ENCODE results near the gene VPS37D.
"Not testable (repeated sequence)": the region's sequence is repeated elsewhere in the genome, so short reads cannot be mapped to it uniquely, and the experiment has no call there.

VPS37D gene

GRCh38 chr7:73646785-73647724 lies 20.6 kb upstream of the VPS37D start:
- DNase-seq, result no peak

- peak; percentile 35 for DNase-seq
These were observed 19.7 kb upstream of the VPS37D start for GRCh38 chr7:73647725-73648592.

DNA sequence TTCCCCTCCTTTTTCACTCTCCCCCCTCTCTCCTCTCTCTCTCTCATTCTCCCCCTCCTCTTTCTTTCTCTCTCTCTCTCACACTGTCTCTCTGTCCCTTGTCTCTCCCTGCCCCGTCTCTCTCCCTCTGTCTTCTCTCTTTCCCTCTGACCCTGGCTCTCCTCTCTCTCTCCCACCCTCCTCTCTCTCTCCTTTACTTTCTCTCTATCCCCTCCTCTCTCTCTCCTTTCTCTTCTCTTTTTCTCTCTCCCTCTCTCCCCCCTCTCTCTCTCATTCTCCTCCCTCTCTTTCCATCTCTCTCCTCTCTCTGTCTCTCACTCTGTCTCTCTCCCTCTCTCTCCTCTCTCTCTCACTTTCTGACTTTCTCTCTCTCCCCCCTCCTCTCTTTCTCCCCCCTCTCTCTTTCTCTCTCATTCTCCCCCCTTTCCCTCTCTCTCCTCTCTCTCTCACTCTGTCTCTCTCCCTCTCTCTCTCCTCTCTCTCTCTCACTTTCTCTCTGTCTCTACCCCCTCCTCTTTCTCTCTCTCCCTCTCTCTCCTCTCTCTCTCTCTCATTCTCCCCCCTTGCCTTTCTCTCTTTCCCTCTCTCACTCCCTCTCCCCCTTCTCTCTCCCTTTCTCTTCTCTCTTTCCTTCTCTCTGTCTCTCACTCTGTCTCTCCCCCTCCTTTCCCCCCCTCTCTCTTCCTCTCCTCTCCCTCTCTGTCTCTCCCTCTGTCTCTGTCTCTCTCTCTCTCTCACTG lies 18.9 kb upstream of the VPS37D start:
- DNase-seq, result no peak

DNA sequence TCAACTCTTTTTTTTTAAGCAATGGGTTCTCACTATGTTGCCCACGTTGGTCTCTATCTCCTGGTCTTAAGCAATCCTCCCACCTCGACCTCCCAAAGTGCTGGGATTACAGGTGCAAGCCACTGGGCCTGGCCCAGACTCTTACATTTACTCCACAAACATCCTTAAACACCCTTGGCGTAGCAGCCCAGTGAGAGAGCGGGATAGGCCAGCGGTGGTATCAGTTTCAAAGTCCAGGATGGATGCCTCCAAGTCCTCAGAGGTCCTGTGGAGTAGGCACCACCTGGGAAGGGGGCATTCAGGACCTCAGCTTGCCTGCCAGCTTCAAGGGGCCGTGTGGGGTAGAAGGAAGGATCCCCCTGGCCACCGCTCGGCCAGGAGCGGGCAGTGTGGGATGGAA lies 18.1 kb upstream of the VPS37D start:
- DNase-seq, result no peak

- DNase-seq, result no peak
These were observed 17.1 kb upstream of the VPS37D start for GRCh38 chr7:73650524-73650923.

DNA sequence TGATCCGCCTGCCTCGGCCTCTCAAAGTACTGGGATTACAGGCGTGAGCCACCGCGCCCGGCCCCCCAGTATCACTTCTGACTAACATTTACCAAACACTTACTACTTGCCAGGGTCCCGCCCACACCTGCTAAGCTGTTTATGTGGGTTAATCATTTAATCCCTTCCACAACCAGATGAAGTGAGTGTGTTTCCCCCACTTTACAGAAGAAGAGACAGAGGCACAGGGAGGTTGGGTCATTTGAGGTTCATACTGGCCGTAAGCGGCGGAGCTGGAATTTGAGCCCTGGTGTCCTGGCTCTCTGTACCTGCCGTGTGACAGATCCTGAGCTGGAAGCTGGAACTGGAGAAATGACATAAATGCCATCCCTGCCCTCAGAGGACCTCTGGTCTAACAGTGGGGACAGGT lies 15.1 kb upstream of the VPS37D start:
- no peak for DNase-seq

GRCh38 chr7:73655309-73655708 lies 12.3 kb upstream of the VPS37D start:
- DNase-seq, result not testable (repeated sequence)

DNA sequence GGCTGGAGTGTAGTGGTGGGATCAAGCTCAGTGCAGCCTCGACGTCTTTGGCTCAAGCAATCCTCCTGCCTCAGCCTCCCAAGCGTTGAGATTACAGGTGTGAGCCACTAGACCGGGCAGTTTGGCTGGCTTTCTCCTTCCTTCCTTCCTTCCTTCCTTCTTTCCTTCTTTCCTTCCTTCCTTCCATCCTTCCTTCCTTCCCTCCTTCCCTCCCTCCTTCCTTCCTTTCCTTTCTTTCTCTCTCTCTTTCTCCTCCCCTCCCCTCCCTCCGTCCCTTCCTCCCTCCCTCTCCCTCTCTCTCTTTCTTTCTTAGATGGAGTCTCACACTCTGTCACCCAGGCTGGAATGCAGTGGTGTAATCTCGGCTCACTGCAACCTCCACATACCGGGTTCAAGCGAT lies 7.6 kb upstream of the VPS37D start:
- DNase-seq, result no peak

DNA sequence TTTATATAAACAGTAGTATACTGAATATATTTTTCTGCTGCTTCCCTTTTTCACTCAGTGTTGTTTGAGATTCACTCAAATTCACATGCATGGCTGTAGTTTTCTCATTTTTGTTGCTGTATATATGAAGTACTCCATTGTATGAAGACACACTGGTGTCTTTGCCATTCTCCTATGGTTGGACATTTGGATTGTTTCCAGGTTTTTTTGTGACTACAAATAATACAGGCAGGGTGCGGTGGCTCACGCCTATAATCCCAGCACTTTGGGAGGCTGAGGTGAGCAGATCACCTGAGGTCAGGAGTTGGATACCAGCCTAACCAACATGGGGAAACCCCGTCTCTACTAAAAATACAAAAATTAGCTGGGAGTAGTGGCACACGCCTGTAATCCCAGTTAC lies 7.0 kb upstream of the VPS37D start:
- DNase-seq, result not testable (repeated sequence)

DNA sequence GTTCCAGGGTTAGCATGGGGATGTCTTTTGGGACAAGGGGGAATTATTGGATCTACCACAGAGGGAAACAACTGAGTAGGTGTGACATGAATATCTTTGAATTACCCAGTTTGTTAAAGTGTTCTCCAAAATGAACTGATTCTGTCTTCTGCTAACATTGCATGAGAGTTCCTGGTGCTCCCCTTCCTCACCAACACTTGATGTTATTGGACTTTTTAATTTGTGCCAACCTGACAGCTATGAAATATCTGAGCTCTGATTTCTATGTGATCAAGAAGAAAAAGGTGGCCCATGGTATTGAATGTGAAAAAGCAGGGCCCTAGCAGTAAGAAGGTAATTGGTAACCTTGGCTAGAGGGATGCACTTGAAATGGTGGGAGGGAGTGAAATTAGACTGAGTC lies 4.6 kb upstream of the VPS37D start:
- DNase-seq, result no peak

DNA sequence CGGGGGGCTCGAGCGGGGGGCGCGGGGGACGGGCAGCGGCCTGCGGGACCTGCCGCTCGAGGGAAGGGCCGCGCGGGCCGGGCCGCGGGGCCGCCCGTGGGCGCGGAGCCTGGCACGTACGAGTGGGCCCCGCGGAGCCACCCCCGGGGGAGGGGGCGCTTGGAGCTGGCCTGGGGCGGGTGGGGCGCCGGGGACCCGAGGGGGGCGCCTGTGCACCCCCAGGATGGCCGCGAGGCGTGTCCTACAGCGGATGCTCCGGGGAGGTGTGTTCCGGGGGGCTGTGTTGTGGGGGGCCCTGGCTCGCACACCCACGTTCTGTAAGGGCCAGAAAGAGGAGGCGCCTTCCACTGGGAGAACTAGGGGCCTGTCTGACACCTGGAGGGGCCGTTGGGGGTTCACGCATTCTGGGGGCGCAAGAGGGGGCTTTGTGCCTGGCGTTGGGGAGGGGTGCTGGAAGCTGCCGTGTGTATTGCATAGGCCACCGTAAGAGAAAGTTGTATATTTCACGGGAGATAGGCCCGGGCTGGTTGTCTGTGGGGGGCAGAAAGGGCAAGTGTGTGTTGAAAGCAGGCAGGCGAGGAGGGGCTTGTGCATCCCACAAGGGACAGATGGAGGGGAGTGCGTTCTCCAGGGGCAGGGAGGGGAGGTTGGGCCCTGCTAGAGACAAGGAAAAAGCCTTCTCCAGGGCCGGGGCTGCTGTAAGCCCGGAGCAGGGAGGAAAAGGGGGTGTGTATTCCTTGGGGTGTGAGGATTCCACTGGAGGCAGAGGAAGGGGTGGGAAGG lies 663 bp downstream of the VPS37D start:
- peak; percentile 81 for DNase-seq

- peak; percentile 54 for DNase-seq
These were observed 1.2 kb downstream of the VPS37D start for GRCh38 chr7:73668886-73669230.

GRCh38 chr7:73669288-73669701 lies 1.7 kb downstream of the VPS37D start:
- DNase-seq, result no peak

DNA sequence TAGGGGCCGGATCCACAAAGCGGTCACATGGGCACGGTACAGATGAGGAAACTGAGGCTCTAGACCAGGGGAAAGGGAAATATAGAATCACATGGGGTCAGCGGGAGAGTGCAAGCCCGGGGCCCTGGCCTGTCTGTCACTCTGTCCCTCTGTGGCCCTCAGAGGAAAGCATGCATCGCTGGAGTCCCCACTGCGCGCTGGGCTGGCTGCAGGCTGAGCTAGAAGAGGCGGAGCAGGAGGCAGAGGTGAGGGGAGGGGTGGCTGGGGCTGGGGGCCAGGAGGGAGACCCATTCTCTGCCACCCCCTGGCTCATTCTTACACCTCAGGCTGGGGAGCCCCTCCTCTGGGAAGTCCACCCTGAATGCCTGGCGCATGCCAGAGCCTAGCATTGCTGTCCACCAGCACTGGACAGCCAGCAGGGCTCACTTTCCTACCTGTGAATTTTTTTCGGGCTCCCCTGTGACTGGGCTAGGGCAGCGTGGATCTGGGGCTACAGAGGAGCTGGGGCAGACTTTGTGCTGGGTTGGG lies 2.3 kb downstream of the VPS37D start:
- DNase-seq, result no peak

DNA sequence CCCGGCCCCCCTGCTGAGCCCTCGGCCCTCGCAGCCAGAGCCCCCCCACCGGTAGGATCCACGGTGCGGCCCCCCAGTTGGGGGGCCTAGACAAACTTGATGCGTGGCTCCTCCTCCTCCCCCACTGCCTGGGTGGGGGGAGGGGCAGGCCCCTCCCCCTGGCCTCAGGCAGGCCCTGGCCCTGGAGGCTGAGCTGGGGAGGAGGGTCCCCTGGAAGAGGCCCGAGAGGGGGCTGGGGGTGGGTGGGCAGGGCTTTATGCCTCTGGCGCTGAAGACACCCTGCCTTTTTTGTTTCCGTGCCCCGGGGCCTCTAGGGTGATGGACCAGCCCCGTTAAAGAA lies 3.7 kb downstream of the VPS37D start:
- DNase-seq, result no peak

DNA sequence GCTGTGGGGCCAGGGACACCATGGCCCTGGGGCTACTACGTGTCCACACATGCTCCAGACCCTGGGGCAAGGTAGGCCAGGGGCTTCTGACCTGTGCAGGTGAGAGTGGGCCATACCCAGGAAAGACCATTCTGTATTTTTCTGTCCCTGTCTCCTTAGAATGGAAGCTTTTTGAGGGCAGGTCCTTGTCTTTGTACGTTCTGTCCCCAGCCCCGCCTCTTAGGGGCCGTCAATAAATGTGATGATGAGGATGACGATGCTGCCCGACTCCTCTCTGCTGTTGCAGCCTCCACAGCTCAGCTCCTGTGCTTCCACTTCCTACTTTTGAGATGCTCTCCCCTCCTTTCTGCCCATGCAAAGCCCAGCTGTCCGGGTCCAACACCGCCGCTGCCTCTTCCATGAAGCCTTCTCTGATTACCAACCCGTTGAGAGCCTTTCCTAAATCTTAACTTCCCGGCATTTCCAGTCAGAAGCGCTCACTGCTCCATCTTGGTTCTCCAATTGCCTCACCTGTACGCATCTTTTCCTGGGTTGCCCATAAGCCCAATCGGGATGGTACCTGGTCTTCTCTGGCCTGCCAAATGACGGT lies 4.3 kb downstream of the VPS37D start:
- DNase-seq, result no peak

GRCh38 chr7:73674468-73675124 lies 7.0 kb downstream of the VPS37D start:
- no peak for DNase-seq

- not testable (repeated sequence) for DNase-seq
These were observed 8.4 kb downstream of the VPS37D start for GRCh38 chr7:73676062-73676461.

DNA sequence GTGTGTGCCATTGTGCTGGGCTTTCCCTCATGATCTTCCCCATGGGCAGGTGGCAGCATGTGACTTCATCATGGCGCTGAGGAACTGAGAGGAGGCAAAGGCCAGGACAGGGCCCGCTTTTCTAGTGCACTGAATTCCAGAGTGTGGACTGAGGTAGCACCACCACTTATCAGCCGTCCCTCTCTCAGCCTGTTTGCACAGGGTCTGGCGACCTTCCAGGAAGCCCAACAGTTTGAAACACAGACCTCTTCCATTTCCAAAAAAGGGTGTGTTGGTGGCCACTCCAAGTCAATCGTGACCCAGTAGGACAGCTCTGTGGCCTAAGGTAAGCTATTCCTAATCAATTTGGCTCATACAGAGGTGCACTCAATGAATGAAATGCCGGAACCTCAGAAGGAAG lies 11.2 kb downstream of the VPS37D start:
- no peak for DNase-seq

DNA sequence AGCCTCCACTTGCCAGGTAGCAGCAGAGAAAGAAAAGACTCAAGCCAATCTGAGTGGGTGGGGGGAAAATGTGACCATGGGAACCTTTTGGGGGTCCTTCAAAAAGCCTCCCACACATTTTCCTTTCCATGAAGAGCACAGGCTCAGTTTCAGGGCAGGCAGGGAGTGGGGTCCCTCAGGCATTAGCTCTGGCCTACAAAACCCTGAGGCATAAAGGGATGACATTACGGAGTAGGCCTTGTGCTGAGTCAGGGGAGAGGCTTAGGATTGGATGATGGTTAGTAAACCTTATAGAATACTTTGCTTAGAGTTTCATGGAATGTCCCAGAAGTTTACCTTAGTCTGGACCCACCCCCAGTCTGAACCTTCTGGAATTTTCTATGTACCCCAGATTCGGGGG lies 12.1 kb downstream of the VPS37D start:
- DNase-seq, result no peak

- DNase-seq, result no peak
These were observed 12.9 kb downstream of the VPS37D start for GRCh38 chr7:73680501-73680900.

Data from NCI-H2171 (cell line).